ENCODE data around the gene PCDH8.
A peak's percentile ranks its signal among the peaks of the same experiment; 100 is the strongest.

The PCDH8 gene

DNA sequence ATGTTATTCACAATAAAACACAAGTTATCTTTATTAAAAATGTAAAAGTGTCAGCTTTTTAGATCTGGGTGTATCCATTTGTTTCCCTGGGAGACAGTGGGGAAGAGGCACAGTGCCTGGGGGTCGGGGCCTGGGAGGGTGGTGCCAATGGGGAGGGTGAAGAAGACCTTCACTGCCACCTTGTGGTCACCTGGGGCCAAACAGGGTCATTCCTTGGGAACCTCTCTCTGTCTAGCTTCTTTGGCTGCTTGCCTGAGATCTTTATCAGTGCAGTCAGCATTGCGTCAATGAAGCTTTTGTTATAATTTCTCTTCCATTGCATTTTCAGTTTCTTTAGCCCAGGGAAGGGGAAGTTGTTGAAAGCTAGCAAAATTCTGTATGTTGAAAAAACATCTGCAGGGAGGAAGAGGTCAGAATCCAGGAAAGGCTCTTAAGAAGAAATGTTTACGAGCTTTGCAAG, 39.1 kb downstream of the PCDH8 start:
- TF ChIP-seq, protein P1, sequence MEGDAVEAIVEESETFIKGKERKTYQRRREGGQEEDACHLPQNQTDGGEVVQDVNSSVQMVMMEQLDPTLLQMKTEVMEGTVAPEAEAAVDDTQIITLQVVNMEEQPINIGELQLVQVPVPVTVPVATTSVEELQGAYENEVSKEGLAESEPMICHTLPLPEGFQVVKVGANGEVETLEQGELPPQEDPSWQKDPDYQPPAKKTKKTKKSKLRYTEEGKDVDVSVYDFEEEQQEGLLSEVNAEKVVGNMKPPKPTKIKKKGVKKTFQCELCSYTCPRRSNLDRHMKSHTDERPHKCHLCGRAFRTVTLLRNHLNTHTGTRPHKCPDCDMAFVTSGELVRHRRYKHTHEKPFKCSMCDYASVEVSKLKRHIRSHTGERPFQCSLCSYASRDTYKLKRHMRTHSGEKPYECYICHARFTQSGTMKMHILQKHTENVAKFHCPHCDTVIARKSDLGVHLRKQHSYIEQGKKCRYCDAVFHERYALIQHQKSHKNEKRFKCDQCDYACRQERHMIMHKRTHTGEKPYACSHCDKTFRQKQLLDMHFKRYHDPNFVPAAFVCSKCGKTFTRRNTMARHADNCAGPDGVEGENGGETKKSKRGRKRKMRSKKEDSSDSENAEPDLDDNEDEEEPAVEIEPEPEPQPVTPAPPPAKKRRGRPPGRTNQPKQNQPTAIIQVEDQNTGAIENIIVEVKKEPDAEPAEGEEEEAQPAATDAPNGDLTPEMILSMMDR (IDR thresholded peaks at IDR 0.05; ENCODE audit: low read depth, low read length, missing control alignments) = peak; percentile 29
- DNase-seq (ENCODE audit: low read depth) = no peak
- in situ Hi-C loops (cut with HindIII; ENCODE audit: low sequenced_read_pairs) = no loop called here
- H3K4me3 ChIP-seq (ENCODE audit: low read depth, low read length) = no peak overlapping the region

- in situ Hi-C loops (cut with HindIII; ENCODE audit: low sequenced_read_pairs) = no loop called here
- no peak for DNase-seq (ENCODE audit: low read depth)
- TF ChIP-seq, protein P1 (IDR thresholded peaks at IDR 0.05; ENCODE audit: low read depth, low read length, missing control alignments) = no peak
- H3K4me3 ChIP-seq (ENCODE audit: low read depth, low read length) = no peak overlapping the region
These were observed 39.6 kb downstream of the PCDH8 start for GRCh38 chr13:52808842-52809219.

DNA sequence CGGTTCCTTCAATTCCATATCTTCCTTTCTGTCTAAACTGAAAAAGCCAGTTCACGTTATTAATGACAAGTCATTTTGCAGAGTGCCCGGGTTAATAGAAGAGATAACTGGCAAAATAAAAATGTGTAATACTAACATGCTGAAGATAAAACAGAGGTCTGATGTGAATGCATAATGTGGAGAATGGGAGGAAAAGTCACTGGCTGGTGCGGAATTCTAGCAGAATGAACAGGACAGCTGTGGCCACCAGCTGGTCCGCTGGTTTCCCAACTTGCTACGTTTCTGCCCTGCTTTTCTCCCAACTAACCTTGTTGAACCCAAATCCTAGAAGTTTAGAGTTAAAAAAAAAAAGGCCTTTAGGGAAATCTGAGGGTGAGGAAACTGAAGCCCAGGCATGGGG, 42.4 kb downstream of the PCDH8 start:
- TF ChIP-seq, protein P1 (IDR thresholded peaks at IDR 0.05; ENCODE audit: low read depth, low read length, missing control alignments) = no peak
- DNase-seq (ENCODE audit: low read depth) = no peak
- no peak overlapping the region for H3K4me3 ChIP-seq (ENCODE audit: low read depth, low read length)
- in situ Hi-C loops (cut with HindIII; ENCODE audit: low sequenced_read_pairs) = no loop called here

GRCh38 chr13:52804202-52804641, 44.2 kb downstream of the PCDH8 start:
- TF ChIP-seq, protein P1 (IDR thresholded peaks at IDR 0.05; ENCODE audit: low read depth, low read length, missing control alignments) = no peak
- DNase-seq (ENCODE audit: low read depth) = no peak
- H3K4me3 ChIP-seq (ENCODE audit: low read depth, low read length) = no peak overlapping the region
- in situ Hi-C loops (cut with HindIII; ENCODE audit: low sequenced_read_pairs) = no loop called here

GRCh38 chr13:52800856-52801255, 47.6 kb downstream of the PCDH8 start:
- TF ChIP-seq, protein P1 (IDR thresholded peaks at IDR 0.05; ENCODE audit: low read depth, low read length, missing control alignments) = no peak
- no peak for DNase-seq (ENCODE audit: low read depth)
- in situ Hi-C loops (cut with HindIII; ENCODE audit: low sequenced_read_pairs) = no loop called here

DNA sequence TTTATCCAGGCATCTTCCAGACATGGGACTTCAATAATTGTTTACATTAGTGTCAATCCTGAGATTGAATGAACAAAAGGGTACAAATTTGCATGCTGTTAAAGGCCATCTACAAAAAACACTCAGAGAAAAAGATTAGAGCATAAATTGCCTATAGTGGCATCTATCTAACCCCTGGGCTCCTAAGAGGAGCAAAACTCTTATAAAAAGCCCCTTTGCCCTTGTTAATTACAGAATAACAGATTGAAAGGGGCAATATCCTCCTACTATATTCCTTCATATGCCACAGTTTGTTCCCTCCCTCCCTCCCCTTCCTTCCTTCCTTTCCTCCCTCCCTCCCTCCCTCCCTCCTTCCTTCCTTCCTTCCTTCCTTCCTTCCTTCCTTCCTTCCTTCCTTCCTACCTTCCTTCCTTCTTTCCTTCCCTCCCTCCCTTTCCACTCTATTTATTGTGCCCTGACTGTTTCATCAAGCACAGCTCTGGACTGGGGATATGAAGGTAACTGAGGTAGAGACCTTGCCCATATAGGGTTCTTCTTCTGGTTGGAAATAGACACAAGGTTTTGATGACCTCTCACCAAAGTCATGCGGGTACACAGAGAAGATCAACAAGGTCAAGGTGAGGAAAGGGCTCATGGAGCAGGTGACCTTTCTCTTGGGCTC, 49.5 kb downstream of the PCDH8 start:
- in situ Hi-C loops (cut with HindIII; ENCODE audit: low sequenced_read_pairs) = no loop called here

More at GRCh38 chr13:52800856-52801255, 47.6 kb downstream of the PCDH8 start:
- no peak overlapping the region for H3K4me3 ChIP-seq (ENCODE audit: low read depth, low read length)

More for the DNA sequence above, 49.5 kb downstream of the PCDH8 start:
- TF ChIP-seq, protein P1 (IDR thresholded peaks at IDR 0.05; ENCODE audit: low read depth, low read length, missing control alignments) = no peak
- H3K4me3 ChIP-seq (ENCODE audit: low read depth, low read length) = no peak overlapping the region
- no peak for DNase-seq (ENCODE audit: low read depth)

All from astrocyte of the cerebellum (primary cell).